Sigmoid colon (tissue), 4 donors: ENCODE results near the gene STK40.

ENCODE experiments used
- CTCF ChIP-seq, 4 experiments: fragments of 450-650 bp in 3 of 4; fragments of 200-600 bp in 1 of 4; IDR thresholded peaks; one replicate each; pipeline ENCODE4 v1.5.1; 2016 to 2019; ENCODE audit warnings: antibody characterized with exemption in 4 of 4, mild to moderate bottlenecking in 3 of 4, moderate library complexity in 2 of 4
- POLR2A ChIP-seq, 2 donors: fragments of 450-650 bp; IDR thresholded peaks; one replicate each; pipeline ENCODE4 v1.6.1; 2016; ENCODE audit warnings: antibody characterized with exemption in 2 of 2, mild to moderate bottlenecking in 2 of 2, moderate library complexity in 2 of 2
- POLR2AphosphoS5 ChIP-seq, 4 donors: sonication (generic); formaldehyde crosslinking; IDR thresholded peaks; one replicate each; pipeline ENCODE4 v1.6.1; 2017; ENCODE audit warnings: antibody characterized with exemption in 4 of 4

- TF ChIP-seq CTCF (IDR thresholded peaks at IDR 0.05) = no peak
- no peak for TF ChIP-seq POLR2A (IDR thresholded peaks at IDR 0.05)
- TF ChIP-seq POLR2AphosphoS5 (IDR thresholded peaks at IDR 0.05) = no peak
These were observed 59.2 kb downstream of the STK40 start for GRCh38 chr1:36326499-36326898.
